Occipital lobe (tissue), 2 donors: ENCODE results near the gene TNRC6B. TPM values are rescaled to one million over a fixed set of nuclear protein-coding genes. Genes with fewer than 3 reads are reported as not detected.
A peak's percentile ranks its signal among the peaks of the same experiment; 100 is the strongest.

Experiments used
- DNase-seq: peaks from one replicate; lab custom pipeline; 2025; lab: John Stamatoyannopoulos, UW
- total RNA-seq: library from RNA; depleted of rRNA; stranded (reverse); fragments of >200 nt; gene quantifications from one replicate; pipeline ENCODE4 v1.2.3, GENCODE V29; 2014

Gene TNRC6B
- total RNA-seq, 1 donor from 2014 or later, result 44.3 TPM

DNA sequence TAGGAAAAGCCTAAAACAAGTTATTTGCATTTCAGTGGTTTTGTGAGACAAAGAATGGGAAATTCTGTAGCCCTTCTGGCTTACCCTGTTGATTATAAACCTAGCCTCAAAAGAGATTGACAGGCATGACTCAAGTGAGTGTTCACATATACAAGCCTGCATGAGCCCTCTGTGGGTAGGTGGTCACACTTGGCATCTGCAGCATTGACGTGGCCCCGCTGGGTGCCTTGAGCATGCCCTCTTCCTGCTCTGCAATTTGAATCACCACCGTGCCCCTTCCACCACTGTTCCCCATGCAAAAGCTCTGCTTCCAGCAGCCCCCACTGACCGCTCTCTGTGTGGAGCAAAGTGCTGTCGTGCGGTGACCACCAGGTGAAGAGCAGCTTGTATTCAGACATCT lies 147.6 kb downstream of the TNRC6B start:
- no peak for DNase-seq

DNA sequence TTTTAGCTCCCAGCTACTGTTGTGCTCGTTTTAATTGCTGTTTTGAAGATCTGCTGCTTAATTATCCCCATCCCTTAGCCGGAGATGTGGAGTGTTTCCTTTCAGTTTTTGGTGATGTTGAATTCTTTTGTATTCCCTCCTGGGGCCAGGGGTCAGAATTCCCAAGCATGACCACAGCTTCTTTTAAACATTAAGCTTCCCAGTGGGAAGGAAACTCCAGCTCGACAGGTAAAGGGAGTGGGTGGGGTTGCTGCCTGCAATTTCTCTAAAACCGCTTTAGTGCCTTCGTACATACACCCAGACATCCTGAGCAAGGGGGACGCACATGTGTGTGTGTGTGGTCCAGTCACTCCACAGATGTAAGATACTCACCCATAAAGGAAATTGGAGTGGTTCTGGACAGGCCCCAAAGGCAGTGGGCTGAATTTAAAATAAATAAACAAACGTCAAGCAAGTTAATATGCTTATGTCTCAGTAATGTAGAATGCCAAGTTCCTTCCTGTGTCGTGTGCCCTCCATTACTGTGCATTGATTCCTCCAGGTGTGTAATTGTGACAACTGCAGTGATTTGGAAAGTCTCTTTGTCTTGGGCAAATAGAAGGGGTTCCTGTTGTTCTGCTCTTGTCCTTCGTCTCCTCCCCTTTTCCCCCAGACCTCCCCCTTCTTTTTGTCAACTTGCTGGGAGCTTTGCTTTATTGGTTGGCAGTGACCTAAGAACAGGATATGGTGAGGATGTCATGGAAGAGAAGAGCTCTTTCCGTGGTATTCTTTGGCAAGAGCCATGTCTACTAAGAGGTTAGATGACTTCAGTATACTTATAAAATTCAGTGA lies 149.4 kb downstream of the TNRC6B start:
- DNase-seq, result no peak

DNA sequence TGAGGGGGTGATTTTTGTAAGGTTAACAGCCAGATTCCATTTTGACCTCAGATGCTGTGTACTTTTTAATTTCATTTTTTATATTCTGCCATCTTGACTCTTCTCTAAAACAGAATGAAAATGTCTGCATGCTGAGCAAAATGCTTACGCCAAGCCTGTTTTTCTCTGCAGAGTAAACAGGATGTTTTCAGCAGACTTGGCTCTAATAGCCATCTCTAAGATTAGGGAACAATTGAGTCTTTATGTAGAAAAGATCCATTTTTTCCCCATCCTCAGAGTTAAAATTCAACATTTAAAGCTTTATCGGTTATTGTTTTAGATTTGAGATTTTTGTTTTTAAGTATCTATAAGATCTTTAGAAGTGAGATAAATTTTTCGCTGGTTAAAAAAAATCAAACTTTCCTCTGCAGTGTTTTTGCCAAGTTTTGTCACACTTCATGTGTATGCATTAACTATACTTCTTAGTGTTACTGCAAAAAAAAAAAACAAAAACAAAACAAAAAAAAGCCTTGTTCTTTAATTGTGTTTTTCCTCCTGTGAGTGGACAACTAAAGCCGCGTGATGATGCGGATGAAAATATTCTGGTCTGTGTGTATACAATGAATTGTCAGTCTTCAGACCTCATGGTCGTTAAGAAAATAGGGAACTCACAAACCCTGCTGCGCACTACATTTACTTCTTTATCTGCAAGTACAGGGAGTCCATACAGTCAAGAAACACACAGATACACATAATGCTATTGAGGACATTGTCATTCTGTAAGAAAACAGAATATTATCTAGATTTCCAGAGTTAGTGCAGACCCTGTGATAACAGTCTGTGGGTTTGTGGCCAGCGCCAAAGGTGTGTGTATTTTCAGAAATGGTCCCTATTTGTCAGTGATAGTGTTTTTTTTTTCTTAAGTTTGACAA lies 151.1 kb downstream of the TNRC6B start:
- DNase-seq, result no peak

- DNase-seq, result no peak
Measured at GRCh38 chr22:40329466-40329865, 151.7 kb downstream of the TNRC6B start.

- no peak for DNase-seq
Measured at GRCh38 chr22:40330086-40330485, 152.4 kb downstream of the TNRC6B start.

- DNase-seq, result no peak
Measured at GRCh38 chr22:40330615-40331014, 152.9 kb downstream of the TNRC6B start.

DNA sequence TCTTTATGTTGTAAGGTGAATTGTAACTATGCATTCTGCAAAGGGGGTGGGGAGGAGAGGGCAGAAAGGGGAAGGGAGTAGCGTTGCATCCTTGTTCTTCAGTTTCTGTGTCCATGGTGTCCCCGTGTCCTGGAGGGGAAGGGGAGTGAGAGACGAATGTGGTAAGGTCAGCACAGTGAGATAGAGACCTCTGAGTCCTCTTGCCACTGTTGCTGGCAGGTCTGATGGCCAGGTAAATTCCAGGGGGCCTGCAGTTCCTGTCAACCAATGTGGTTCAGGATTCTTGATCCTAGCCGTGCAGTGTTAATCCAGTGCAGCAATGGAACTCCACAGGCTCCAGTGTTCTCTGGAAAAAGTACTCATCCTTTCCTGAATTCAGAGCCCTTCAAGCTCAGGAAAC lies 154.0 kb downstream of the TNRC6B start:
- no peak for DNase-seq

DNA sequence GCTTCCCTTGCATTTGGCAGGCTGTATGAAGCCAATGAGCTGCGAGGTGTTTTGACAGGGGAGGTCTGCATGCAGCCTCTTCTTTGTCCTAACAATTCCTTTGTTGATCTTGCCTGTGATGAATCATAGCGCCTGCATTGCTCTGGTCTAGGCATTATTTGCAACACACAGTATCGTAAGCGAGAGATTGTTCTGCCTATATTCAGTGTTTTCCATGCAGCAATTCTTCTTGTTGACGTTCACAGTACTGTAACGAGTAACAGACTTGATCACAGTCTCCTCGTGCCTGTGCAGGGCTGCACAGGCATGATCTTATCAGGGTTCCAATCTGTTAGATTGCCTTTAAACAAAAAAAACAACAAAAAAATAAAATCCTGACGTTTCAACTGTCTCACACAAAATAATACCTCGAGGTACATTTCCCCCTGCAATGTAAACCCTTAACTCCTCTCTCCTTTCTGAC lies 154.6 kb downstream of the TNRC6B start:
- DNase-seq, result no peak

DNA sequence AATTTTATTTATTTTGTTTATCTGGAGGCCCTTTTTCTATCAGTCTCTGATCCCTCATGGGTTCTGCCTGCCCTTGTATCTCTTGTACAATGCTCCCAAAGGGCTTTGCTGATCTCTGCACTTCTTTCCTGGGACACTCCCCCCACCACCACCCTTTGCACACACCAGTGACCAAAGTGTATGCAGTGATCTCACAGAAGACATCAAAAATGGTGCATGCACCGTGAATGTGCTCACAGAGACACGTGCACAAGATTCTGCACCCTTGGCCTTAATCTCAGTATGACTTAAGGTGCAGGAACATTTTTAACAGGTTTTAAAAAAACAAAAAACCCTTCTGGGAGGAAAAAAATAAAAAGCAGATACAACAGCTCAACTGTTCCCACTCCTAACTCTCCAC lies 156.3 kb downstream of the TNRC6B start:
- DNase-seq, result no peak

DNA sequence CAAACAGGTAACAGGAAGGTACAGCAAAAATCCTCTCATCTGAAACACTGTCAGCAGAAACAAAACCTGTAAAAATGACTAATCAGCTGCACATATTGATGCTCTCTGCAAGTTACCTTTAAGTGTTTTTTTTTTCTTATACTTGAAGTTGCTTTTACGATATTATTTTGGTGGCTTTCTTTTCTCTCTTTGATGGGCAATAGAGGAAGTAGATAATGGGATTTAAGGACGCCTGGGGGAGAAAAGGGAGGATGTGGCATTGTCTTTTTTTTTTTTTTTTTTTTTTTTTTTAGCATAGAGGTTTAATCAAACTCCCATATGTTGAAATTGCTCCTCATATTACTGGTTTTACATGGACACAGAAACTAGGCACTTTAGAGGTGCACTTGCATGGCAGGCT lies 157.2 kb downstream of the TNRC6B start:
- DNase-seq, result no peak

DNA sequence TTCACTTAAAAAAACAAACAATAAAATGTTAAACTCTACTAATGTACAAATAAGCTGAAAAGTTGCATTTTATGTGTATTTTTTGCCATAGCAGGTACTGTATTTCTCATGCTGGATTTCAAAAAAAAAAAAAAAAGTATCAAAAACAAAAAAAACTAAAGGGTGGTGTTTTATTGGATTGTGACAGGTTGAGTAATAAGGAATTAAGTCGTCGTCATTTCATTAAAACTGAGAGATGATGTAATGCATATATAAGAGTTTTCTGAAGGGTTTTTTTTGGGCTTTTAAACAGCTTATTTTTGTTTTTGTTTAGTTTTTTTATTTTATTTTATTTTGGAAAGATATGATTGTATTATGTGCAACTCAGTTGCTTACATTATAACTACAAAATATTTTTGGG lies 157.6 kb downstream of the TNRC6B start:
- DNase-seq, result no peak

- no peak for DNase-seq
Measured at GRCh38 chr22:40340044-40340443, 162.3 kb downstream of the TNRC6B start.

DNA sequence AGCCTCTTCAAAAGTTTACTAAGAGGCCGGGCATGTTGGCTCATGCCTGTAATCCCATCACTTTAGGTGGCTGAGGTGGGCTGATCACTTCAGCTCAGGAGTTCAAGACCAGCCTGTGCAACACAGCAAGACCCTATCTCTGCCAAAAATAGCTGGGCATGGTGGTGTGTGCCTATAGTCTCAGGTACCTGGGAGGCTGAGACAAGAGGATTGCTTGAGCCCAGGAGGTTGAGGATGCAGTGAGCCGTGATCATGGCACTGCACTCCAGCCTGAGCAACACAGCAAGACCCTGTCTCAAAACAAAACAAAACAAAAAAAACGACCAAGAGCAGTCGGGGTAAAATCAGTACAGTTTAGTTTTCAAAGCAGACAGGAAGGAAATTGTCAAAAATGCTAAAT lies 163.9 kb downstream of the TNRC6B start:
- no peak for DNase-seq

GRCh38 chr22:40342521-40342920 lies 164.8 kb downstream of the TNRC6B start:
- no peak for DNase-seq

DNA sequence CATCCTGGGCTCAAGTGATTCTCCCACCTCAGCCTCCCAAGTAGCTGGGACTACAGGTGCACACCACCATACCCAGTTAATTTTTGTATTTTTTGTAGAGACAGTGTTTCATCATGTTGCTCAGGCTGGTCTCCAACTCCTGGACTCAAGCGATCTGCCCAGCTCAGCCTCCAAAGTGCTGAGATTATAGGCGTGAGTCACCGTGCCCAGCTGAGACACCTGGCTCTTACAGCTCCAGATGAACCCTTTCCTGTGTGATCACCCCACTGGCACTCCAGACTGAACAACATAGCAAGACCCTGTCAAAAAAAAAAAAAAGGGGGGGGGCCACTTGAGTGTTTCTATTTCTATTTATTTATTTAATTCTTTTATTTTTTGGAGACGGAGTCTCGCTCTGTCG lies 167.5 kb downstream of the TNRC6B start:
- DNase-seq, result no peak

DNA sequence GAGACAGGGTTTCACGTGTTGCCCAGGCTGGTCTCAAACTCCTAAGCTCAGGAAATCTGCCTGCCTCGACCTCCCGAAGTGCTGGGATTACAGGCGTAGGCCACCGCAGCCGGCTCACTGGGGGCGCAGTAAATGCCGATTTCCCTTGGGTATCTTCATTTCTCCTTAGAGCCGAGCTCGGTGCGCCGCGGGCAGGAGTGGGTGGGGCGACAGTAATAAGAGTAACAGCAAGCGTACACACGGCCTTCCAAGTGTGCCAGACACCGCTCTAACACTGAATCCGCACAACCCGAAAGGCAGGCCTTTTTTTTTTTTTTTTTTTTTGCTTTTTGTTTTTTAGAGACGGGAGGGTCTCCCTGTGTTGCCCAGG lies 168.1 kb downstream of the TNRC6B start:
- no peak for DNase-seq

GRCh38 chr22:40346185-40347118 lies 168.7 kb downstream of the TNRC6B start, which contains the start of gene ADSL:
ADSL (plus strand) TSS chr22:40346500; CDS start chr22:40346559, 59 bp downstream.
- peak; percentile 83 for DNase-seq

DNA sequence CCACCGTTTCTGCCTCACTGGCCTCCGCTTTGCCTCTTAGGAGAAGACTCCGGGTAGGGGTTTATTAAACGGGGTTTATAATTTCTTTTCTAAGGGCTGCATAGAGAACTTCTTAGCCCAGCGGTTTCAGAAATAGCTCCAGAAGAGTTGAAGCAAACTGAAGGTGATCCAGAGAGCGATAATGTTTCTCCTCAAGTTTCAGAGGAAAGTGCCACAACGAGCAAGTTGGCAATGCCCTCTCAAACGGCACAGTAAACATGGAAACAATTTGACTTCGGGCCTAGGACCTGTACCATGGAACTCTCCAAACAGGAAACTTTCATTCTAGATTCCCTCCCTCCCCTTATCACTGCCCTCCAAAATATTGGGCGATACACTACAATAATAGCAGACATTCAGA lies 169.6 kb downstream of the TNRC6B start:
- DNase-seq, result no peak

DNA sequence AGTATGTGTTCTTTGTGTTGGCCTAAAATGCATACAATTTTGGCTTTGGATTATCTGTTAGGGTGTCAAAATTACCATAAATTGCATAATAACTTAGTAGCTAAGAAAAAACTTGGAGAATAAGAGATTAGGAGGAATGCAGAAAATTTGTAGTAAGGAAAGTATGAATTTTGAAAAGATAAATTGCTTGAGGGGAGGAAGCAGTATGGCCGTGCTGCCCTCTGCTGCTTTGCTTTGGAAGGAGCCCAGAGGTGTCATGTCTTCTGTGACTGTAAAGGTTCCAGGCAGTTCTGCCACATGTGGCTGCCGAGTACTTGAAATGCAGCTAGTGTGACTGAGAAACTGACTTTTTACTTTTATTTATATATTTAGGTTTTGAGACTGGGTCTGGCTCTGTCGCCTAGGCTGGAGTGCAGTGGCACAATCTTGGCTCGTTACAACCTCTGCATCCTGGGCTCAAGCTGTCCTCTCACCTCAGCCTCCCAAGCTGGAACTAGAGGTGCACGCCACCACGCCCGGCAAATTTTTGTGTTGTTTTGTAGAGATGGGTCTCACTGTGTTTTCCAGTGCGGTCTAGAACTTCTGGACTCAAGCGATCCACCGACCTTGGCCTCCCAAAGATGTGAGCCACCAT lies 170.4 kb downstream of the TNRC6B start:
- DNase-seq, result no peak

- no peak for DNase-seq
Measured at GRCh38 chr22:40352763-40353162, 175.0 kb downstream of the TNRC6B start.

DNA sequence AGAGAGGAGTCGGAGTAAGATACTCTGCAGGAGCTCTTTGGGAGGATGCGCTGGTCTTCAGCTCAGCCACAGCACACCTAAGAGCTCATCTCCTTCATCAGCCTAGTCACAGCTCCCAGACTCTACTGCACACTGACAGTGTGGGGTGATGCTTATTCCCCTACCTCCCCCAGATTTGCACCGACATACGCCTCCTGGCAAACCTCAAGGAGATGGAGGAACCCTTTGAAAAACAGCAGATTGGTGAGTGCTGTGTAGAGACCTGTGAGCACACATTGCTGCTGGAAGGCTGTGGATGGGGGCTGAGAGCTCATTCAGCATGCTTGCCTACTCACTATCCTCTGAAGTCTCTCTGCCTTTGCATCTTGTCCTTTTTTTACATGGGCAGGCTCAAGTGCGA lies 183.4 kb downstream of the TNRC6B start:
- DNase-seq, result no peak
